ENCODE results near the gene PPA2.

PPA2 gene

DNA sequence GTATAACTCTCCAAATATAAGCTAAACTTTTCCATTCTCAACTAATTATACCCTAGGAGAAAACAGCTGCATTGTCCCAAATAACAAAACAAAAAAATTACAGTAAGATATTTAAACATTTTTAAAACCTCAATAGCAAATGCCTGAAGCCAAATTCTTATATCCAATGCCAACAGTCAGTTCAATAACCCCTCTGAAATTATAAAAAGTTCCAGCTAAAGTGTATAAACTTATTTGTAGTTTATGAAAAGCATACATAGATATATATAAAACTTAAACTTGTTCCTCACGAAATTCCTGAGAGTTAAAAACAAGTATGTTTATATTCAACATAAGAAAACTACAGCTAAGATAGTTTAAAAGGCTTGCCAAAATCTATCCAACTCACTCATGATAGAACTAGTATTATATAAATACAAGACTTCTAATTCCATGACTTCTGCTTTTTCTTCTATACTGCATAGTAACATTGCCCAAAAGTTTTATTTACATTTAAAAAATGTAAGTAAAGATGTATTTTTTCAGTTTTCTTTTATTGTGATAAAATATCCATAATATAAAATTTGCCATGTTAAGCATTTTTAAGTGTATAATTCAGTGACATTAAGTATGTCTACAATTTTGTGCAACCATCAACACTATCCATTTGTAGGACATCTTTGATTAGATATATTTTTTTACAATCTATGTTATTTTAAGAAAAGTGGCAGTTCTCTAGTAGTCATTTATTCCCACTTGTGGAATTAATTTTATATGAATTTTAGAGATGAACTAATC is 72.8 kb downstream of the PPA2 start:
- in situ Hi-C loops (cut with MboI; ENCODE audit: low sequenced_read_pairs) = no loop called here

DNA sequence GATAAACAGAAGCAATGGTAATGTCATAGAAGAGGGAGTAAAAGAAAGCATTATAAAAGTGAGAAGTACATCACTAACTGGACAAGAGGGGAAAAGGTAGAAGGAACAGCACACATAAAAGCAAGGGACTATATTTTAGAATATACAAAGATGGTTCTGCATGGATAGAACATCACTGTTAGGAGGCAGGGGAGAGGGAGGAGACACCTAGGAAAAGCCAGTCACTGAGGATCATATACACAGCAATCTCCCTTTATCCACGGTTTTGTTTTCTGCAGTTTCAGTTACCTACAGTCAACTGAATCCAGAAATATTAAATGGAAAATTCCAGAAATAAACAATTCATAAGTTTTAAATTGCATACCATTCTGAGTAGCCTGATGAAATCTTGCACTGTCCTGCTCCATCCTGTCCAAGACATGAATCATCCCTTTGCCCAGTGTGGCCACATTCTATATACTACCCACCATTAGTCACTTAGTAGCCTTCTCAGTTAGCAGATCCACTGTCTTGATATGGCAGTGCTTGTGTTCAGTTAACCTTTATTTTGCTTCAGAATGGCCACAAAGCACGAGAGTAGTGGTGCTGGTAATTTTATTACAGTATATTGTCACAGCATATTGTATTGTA is 74.2 kb downstream of the PPA2 start:
- in situ Hi-C loops (cut with MboI; ENCODE audit: low sequenced_read_pairs) = no loop called here

DNA sequence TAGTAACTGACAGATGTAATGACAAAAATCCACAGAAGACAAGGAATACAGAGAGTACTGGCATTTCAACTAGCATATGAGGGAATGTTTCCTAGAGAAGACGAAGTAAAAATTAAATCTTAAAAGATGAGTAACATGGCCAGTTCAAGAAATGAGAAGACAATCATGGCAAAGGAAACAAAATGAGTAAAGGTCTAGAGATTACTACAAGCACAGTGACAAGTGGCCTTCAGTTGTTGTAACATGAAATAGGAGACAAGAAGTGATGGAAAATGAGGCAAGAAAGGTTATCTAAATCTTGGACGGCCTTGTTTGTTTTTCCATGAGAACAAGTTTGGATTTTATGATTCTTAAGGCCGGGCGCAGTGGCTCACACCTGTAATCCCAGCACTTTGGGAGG is 81.0 kb downstream of the PPA2 start:
- in situ Hi-C loops (cut with MboI; ENCODE audit: low sequenced_read_pairs) = no loop called here

DNA sequence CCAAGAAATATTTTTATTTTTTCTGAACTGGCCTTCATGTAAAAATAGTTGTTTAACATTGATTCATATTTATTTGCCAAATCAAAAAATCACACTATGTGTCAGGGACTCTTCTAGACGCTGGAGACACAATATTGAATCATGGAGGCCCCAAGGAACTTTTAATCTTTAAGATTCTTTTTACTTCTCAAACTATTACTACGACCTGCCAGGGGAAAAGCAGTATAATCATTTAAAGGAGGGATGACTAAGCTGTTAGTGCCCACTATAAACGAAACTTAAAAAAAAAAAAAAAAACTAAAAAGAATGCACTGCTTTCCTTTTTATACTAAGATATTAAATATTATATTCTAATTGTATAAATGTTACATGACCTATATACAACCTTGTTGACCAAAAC is 84.7 kb downstream of the PPA2 start:
- in situ Hi-C loops (cut with MboI; ENCODE audit: low sequenced_read_pairs) = no loop called here

DNA sequence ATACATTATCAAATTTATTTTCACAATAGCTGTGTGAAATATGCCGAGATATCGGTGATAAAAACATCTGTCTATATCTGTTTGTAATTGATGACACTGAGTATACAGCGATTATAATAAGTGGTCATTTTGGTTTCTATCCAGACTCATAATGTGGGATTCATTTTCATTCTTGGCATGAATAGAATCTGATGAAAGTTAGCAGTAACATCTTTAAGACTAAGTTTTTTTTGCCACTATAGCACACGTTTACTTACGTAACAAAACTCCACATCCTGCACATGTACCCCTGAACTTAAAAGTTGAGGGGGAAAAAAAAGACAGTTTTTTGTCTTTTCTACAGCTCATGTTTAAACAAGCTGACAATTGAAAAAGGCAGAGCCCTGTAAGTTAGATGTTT is 86.4 kb downstream of the PPA2 start:
- in situ Hi-C loops (cut with MboI; ENCODE audit: low sequenced_read_pairs) = no loop called here

GRCh38 chr4:105386012-105386411 is 87.8 kb downstream of the PPA2 start:
- in situ Hi-C loops (cut with MboI; ENCODE audit: low sequenced_read_pairs) = no loop called here

DNA sequence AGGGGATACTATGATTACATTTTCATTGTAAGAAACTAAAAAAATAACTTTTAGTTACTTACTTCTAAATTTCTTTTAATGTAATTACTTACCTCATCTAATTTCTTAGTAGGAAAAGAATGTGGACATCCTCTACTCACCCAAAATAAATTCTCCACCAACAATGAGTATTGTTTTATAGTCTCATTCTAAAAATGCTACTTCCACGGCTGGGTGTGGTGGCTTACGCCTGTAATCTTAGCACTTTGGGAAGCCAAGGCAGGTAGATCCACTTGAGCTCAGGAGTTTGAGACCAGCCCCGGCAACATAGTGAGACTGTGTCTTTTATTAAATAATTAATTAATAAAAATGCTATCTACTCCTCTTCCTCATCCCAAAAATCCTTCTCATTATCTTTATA is 99.8 kb downstream of the PPA2 start:
- in situ Hi-C loops (cut with MboI; ENCODE audit: low sequenced_read_pairs) = no loop called here

DNA sequence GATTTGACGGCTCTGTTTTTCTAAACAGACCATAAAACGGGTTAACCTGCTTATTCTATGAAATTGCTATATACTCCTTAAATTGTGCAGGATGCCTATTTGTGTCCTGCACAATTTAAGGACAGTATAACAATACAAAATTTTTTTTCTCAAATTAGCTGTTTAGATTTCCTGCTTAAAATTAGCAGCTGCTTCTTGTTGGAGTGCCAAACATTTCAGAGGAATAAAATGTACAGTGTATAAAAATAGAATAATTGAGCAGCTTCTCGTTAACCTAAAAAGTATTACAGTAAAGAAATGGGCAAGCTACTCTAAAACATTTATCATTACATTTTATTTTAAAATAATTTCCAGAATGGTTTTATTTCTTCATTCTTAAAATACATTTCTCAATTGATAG is 100.5 kb downstream of the PPA2 start:
- in situ Hi-C loops (cut with MboI; ENCODE audit: low sequenced_read_pairs) = no loop called here

- in situ Hi-C loops (cut with MboI; ENCODE audit: low sequenced_read_pairs) = no loop called here
Measured at GRCh38 chr4:105369988-105370387, 103.9 kb downstream of the PPA2 start.

- in situ Hi-C loops (cut with MboI; ENCODE audit: low sequenced_read_pairs) = no loop called here
Measured at GRCh38 chr4:105361053-105361452, 112.8 kb downstream of the PPA2 start.

GRCh38 chr4:105357258-105357980 is 116.4 kb downstream of the PPA2 start:
- in situ Hi-C loops (cut with MboI; ENCODE audit: low sequenced_read_pairs) = no loop called here

- in situ Hi-C loops (cut with MboI; ENCODE audit: low sequenced_read_pairs) = no loop called here
Measured at GRCh38 chr4:105356194-105356593, 117.7 kb downstream of the PPA2 start.

- in situ Hi-C loops (cut with MboI; ENCODE audit: low sequenced_read_pairs) = no loop called here
Measured at GRCh38 chr4:105352826-105353225, 121.0 kb downstream of the PPA2 start.

- in situ Hi-C loops (cut with MboI; ENCODE audit: low sequenced_read_pairs) = no loop called here
Measured at GRCh38 chr4:105351861-105352260, 122.0 kb downstream of the PPA2 start.

GRCh38 chr4:105350859-105351490 is 122.9 kb downstream of the PPA2 start:
- in situ Hi-C loops (cut with MboI; ENCODE audit: low sequenced_read_pairs) = no loop called here

DNA sequence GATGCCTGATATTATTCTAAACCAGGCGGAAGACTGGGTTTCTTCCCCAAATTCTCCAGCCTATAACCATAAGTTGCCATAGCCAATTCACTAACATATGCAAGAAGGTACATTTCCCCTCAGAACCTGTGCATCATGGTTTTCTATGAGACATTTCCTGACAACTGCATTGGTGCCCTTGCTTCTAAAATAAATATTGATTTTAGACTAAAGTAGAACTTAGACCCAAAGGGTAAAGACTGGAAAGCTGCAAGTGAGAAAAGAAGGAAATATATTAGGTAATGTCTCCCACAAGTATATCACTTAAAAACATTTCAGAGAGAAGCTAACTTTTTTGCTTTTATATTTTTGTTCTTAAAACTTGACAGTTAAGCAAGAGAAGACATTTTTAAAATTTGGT is 125.1 kb downstream of the PPA2 start:
- in situ Hi-C loops (cut with MboI; ENCODE audit: low sequenced_read_pairs) = no loop called here

DNA sequence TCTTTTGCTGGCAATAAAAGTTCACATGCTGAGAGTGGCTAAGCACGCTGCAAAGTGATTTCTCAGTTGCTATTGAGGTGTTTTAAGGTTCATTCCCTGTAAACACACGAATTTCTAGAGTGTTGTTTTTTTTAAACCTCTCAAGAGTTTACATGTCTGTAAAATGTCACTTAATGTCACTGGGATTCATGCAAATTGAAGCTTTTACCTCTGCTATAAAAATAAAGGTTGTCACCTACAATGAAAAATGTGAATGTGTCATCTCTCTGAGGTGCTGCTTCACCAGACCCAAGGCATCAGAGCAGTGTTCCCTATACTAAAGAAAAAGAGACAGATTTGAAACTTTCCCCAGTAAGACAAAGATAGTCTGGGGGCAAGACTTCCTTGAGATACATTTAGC is 127.0 kb downstream of the PPA2 start:
- in situ Hi-C loops (cut with MboI; ENCODE audit: low sequenced_read_pairs) = no loop called here

DNA sequence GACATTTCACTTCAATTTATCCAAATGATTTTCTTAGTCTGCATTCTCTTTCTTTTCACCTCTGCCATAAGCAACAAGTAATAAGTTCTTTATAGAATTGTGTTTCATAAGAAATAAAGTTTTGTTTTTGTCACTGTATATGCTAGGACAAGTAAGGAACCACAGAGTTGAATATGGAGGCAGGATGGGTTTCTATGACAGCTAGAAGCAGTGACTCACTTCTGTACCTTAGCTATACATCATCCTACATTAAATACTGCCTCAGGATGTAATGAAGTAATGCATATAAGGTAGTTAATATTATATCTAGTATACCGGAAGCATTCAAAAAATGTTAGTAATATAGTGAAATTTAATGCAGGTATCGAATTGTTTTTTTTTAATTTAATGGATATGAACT is 128.0 kb downstream of the PPA2 start:
- in situ Hi-C loops (cut with MboI; ENCODE audit: low sequenced_read_pairs) = no loop called here

GRCh38 chr4:105345358-105345757 is 128.5 kb downstream of the PPA2 start:
- in situ Hi-C loops (cut with MboI; ENCODE audit: low sequenced_read_pairs) = no loop called here

DNA sequence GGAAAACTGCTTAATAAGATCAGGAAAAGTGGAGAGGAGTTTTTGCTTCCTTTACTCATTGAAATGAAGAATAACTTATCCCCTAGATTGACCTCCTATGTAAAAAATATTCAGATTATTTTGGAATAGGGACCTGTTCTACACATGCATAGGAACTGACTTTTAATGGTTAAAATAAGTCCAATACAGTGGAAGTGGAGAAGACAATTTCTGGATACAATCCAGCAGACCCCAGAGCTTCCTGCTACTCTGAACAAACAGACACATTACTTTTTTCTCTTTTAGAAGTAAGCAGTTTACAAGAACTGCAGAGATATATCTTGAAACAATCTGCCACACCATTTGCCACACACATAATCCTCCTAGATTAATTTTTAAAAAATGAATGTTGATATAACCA is 129.7 kb downstream of the PPA2 start:
- in situ Hi-C loops (cut with MboI; ENCODE audit: low sequenced_read_pairs) = no loop called here

DNA sequence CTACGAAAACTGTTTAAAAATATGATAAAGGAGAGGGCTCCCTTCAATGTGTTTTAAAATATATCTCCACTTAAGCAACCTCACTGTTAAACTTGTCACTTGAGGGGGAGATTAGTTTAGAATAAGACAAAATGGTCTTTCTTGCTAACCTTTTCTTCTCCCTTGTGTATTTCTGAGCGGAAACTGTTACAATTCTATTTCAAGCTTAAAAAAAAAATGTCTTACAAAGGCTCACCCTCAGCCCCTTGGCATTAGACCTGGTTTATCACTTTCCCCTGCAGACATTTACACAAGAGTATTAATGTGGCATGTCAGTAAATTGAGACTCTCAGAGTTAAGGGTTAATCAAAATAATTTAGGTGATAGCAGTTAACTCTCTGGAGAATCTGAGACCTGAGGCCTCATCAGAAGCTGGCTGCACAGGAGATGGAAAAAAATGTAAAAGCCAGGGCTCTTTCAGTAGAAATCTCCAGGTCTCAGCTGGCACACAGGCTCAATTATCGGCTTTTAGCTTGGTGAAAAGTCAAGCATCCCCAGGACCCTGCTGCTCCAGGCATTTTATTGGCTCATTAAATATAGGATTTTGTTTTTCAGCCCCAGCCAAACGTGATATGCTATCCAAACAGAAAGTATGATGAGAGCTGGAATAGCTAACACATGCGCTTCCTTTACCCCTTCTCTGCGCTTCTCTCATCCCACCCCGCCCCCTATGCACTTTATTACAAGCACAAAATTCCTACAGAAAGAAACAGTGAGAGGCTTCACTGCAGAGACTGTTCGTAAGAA is 130.5 kb downstream of the PPA2 start:
- in situ Hi-C loops (cut with MboI; ENCODE audit: low sequenced_read_pairs) = no loop called here

Data from HL-60/S4 treated with retinoic acid at 250 ng/mL for 4 days and 3 days (cell line).